Eye (tissue), 1 donor: Measurements from ENCODE around the gene SHROOM1.
"Not testable (repeated sequence)": the region's sequence is repeated elsewhere in the genome, so short reads cannot be mapped to it uniquely, and the experiment has no call there.

Experiments
- DNase-seq: peaks from one replicate; pipeline ENCODE4 v3.0.0-alpha.2; 2015

Gene SHROOM1

GRCh38 chr5:132805872-132806271 lies 24.6 kb downstream of the SHROOM1 start:
- not testable (repeated sequence) for DNase-seq

GRCh38 chr5:132804219-132804618 lies 26.2 kb downstream of the SHROOM1 start:
- DNase-seq: not testable (repeated sequence)

GRCh38 chr5:132802685-132803066 lies 27.8 kb downstream of the SHROOM1 start:
- not testable (repeated sequence) for DNase-seq

GRCh38 chr5:132802044-132802684 lies 28.3 kb downstream of the SHROOM1 start:
- no peak for DNase-seq

GRCh38 chr5:132800545-132800944 lies 29.9 kb downstream of the SHROOM1 start:
- no peak for DNase-seq

- no peak for DNase-seq
Observed at GRCh38 chr5:132799392-132799791, 31.1 kb downstream of the SHROOM1 start.

GRCh38 chr5:132797651-132798050 lies 32.8 kb downstream of the SHROOM1 start:
- DNase-seq: no peak

GRCh38 chr5:132791026-132791425 lies 39.4 kb downstream of the SHROOM1 start:
- no peak for DNase-seq

- DNase-seq: no peak
Observed at GRCh38 chr5:132790201-132790865, 40.1 kb downstream of the SHROOM1 start.

- DNase-seq: no peak
Observed at GRCh38 chr5:132788990-132789886, 41.2 kb downstream of the SHROOM1 start.

- no peak for DNase-seq
Observed at GRCh38 chr5:132788508-132788907, 41.9 kb downstream of the SHROOM1 start.

GRCh38 chr5:132787076-132787475 lies 43.4 kb downstream of the SHROOM1 start:
- DNase-seq: no peak

- DNase-seq: no peak
Observed at GRCh38 chr5:132785864-132786263, 44.6 kb downstream of the SHROOM1 start.

GRCh38 chr5:132785365-132785764 lies 45.1 kb downstream of the SHROOM1 start:
- DNase-seq: no peak

GRCh38 chr5:132782101-132782500 lies 48.3 kb downstream of the SHROOM1 start:
- no peak for DNase-seq

GRCh38 chr5:132781029-132781428 lies 49.4 kb downstream of the SHROOM1 start:
- DNase-seq: no peak

GRCh38 chr5:132780577-132780976 lies 49.9 kb downstream of the SHROOM1 start:
- DNase-seq: no peak

GRCh38 chr5:132779961-132780360 lies 50.5 kb downstream of the SHROOM1 start:
- DNase-seq: no peak

GRCh38 chr5:132778856-132779255 lies 51.6 kb downstream of the SHROOM1 start:
- DNase-seq: no peak

GRCh38 chr5:132778129-132778528 lies 52.3 kb downstream of the SHROOM1 start:
- no peak for DNase-seq

GRCh38 chr5:132777209-132778069 lies 53.0 kb downstream of the SHROOM1 start, which contains the start of gene SEPTIN8:
TSS of gene SEPTIN8 (minus strand) at chr5:132777239. CDS start at chr5:132777137, 102 bp downstream.
- peak; percentile 75 for DNase-seq

- DNase-seq: no peak
Observed at GRCh38 chr5:132776938-132777208, 53.6 kb downstream of the SHROOM1 start.
